GM19023 (cell line): ENCODE data around the gene CNGB1.

ENCODE experiments used
- ATAC-seq: cut with Tn5 transposase; IDR thresholded peaks from one replicate; pipeline ENCODE4 v1.9.1; 2021; ENCODE audit warnings: mild to moderate bottlenecking, moderate library complexity; ENCODE audit not compliant: unreplicated experiment

CNGB1 gene

DNA sequence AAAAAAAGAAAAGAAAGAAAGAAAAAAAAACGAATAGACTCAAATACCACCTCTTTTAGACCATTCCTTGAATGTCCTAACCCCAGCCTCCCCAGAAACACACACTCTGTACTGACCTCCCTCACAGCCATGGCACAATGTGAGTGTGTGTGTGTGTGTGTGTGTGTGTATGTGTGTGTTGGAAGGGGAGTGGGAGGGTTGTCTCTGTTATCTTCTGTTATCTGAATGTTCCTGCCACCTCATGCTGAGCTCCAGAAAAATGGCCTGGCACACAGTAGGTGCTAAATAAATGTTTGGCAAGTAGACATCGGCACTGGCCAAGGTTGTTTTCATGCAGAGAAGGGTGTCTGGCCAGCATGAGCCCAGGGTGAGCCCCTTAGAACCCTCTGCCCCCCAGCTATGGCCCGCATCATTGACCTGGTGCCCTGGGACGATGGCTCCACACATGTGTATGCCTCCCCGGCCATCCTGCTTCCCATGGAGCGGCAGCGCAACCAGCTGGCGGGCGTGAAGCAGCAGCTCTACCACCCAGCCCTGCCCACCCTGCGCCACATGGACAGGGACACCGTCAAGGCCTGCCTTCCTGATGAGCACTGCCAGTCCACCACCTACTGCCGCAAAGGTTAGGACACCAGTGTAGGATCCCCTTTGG, 6.6 kb upstream of the CNGB1 start:
- ATAC-seq = no peak

DNA sequence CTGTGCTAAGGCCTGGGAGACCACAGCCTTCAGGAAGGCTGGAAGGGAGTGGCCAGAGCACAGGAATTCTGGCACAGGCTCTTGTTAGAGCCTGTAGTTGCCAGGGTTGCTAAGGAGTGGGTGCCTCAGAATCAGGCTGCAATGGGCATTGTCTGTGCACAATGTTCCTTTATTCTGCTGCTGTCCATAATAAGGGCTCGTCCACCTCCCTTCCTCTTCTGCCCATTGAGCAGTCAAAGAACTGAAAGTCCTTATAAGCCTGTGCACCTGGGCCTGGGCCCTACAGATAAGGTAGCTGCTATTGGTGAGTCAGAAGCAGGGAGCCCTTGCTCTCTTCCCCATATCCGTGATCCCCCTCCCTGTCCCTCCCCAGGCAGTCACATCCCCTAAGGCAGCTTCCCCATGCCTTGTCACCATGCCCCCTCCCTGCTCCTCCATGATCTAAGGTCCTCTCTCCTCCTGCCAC, 5.4 kb upstream of the CNGB1 start:
- ATAC-seq = no peak

DNA sequence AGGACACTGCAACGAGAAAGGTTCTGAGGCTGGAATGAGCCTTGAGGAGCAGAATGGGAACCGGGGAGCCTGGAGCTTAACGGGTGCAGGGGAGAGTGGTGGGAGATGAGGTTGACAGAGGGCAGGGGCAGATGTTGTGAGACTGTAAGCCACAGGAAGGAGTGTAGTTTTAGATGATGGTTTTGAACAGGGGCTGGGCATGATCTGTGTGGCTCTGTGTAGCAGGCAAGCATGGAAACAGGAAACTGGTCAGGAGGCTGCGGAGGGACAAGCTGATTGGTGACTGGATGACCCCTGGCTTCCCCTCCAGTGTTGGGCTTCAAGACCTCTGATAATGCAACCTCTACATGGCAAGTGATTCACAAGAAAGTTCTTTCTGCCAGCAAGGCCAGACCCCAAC, 1.4 kb upstream of the CNGB1 start:
- ATAC-seq = no peak

DNA sequence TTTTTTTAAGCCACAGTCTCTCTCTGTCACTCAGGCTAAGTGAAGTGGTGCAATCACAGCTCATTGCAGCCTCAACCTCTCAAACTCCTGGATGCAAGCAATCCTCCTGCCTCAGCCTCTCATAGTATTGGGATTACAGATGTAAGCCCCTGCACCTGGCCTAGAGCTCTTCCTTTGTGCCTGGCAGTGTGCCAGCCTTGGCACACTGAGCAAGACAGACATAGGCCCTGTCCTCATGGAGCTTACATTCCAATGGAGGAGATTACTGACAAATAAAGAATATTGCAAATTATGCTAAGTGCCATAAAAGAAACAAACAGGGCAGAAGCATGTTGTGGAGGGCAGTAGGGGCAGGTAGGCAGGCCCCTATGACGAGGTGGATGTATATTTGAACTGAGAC, 920 bp upstream of the CNGB1 start:
- no peak for ATAC-seq

DNA sequence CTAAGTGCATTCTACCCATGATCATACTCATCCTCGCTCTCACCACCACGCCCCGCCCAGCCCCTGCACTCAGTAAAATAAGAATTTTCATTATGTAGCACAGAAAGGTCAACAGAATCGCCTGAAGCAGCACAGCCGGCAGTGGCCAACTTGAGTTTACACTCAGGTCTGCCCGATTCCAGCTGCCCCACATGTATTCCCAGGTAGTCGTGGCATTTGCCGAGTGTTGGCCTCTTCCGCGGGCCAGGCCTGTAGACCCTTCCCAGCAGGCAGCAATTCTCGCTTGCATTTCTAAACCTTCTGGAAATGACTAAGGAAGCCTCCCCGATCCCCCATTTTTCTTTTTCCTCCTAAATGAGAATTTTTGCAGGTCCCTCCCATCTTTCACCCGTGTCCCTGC, 609 bp downstream of the CNGB1 start:
- no peak for ATAC-seq

DNA sequence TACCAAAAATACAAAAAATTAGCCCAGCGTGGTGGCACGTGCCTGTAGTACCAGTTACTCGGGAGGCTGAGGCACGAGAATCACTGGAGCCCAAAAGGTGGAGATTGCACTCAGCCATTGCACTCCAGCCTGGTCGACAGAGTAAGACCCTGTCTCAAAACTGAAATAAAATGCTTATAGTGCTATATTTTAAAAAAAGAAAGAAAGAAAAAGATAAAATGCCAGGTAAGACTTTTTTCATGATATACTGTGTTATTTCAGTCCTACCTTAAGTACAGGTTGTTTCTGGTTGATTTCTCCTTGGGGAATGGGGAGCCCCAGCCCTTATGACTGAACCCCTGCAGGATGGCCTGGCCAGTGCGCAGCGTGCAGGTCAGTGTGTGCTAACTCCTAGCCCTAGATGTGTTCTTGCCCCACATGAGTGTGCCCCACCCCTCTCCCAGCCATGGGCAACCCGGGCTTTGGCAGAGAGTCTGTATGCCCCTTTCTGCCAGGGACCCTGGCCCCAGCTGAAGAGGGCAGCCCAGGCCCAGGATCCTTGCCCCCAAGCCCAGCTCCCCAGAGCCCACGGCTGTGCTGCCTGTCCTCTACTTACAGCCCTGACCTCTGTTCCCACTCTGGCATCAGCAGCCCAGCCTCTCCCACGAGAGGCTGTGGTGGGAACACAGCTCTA, 1.3 kb downstream of the CNGB1 start:
- no peak for ATAC-seq

DNA sequence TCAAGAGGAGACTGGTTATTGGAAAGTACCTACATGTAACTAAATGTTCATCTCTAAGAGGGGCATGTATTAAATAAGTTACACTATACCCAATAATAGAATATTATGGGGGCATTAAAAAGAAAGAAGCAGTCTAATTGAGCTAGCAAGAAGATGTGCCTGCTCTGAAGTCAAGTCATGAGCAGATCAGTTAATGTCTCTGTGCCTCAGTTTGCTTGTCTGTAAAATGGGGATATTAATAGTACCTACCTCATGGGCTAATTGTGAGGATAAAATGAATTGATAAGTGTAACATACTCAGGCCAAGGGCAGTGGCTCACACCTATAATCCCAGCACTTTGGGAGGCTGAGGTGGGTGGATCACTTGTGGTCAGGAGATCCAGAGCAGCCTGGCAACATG, 3.0 kb downstream of the CNGB1 start:
- ATAC-seq = no peak

DNA sequence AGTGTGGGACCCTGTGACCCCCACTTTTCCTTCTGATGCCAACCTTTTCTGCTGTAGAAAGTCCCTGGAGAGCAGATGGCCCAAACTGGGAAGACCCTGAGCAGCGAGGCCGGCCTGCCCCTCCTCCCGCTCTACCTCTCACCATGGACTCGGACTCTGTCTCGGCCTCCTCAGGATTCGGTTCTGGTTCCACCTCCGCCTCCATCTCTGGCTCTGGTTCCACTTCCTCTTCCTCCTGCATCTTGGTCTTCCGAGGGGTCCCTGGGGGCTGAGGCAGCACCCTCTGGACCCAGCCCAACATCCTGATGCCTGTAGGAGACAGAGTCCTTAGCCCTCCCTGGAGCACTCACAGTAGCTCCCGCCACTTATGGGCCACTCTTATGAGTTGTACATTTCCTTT, 3.9 kb downstream of the CNGB1 start:
- ATAC-seq = no peak

DNA sequence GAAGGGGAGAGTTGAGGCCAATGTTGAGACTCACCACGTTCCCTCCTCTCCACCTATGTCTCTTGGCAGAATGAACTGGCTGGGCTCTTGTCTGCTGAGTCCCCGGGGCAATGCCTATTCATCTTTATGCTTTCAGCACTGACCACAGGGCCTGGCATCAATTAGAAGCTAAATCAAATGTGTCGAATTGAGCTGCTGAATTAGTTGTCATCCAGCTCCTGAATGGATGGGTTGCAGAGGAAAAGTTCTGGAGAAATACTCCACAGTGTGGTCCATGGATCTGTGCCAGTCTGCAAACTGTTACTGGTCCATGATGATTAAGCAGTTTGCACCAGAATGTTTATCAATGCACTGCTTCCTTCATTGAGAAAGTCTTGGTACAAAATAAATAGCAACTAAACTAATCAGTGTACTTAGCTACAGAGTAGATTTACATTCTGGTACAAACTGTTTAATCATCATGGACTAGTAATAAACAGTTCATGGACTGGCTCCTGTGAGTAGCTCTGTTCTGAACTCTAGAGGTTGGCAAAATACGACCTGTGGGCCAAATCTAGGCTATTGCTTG, 4.6 kb downstream of the CNGB1 start:
- no peak for ATAC-seq

DNA sequence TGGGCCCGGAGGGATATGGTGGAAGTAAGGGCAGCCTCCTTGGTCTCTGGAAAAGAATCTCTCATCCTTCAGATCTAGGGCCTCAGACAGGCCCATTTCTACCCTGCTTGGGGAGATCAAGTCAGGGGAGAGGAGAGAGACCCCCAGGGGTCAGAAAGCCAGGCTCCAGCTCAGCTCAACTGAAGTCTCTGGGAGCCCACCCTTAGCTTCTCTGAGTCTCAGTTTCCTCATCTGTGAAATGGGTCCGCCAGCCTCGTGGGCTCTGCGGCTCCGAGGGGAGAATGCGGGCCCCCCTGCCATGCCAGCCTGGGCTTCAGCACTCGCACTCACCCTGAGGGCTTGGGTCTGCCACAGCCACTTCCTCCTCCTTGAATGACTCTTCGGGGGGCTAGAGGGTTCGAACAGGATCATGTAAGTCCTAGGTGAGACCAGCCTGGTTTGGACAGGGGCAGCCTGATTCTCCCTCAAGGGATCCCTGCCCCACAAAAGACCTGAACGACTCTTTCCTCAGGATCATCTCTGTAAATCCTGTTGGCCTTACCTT, 6.7 kb downstream of the CNGB1 start:
- no peak for ATAC-seq

DNA sequence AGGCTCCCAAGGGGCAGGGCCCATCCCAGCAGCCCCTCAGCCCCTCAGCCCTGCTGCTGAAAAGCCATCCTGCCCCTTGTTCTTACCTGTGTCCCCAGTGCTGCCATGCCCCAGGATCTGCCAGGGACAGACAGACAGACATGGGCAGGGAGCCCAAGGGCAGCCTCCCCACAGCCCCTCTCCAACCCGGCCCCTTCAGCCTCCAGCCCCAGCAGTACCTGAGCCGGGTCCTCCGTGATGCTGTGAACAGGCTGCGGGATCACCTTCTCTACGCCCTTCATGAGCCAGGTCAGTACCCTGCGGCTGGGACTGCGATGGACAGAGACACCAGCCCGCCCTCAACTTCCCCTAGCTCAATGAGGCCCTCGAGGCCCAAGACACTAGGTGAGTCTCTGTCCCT, 8.2 kb downstream of the CNGB1 start:
- no peak for ATAC-seq

DNA sequence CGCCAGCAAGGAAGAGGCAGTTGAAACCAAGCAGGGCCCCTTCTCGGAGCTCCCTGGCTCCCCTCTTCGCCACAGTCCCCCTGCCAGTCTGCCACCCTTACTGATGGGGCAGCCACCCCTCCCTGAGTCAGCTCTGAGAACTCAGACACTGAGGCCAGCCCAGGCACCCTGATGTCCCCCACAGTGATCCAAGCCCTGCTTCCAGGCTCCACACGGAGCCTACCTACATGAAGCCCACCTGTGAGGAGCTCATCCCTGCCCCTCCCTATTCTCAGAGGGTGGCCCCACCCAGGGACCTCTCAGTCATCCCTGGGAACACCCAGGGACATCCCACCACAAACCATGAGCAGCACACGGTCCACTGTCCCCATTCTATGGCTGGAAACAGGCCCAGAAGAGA, 8.9 kb downstream of the CNGB1 start:
- no peak for ATAC-seq

DNA sequence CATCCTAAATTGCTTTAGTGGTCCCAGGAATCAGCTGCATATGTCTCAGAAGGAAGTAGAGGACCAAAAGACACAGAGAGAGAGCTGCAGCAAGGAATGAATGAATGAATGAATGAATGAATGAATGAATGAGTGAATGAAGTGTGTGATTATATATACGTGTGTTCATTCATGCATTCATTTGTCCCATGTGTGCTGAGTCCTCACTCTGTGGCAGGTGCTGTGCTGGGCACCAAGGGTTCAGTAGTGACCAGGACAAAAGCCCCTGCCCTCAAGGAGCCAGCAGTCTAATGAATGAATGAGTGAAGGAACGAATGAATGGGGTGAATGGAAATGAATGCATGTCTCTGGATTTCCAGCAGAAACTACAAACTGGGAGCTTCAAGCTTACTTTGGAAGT, 9.4 kb downstream of the CNGB1 start:
- ATAC-seq = no peak

DNA sequence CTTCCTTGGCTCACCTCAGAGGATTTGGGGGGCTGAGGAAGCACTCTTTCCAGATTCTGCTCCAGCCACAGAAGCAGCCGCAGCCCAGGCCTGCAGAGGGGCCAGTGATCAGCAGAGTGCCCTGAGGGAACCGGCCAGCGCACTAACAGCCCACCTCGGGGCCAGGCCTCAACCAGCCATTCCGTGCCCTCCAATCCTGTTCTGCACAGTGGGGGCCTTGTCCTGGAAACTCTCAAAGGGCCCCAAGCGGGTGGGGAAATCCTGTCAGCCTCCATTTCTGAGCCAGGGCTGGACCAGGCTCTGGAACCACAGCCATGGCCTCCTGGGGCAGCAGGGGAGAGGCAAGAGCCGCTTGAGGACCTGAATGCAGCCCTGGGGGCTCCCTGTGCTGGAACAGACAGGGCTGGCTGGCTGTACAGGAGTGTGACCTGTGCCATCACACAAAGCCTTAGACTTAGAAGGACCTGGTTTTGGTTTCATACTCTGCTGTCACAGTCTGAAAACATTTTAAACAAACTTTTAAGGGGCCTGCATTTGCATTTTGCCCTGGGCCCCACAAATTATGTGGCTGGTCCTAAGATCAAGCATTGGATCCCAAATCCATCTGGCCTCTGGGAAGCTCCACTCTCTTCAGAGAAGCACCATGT, 10.0 kb downstream of the CNGB1 start:
- no peak for ATAC-seq

DNA sequence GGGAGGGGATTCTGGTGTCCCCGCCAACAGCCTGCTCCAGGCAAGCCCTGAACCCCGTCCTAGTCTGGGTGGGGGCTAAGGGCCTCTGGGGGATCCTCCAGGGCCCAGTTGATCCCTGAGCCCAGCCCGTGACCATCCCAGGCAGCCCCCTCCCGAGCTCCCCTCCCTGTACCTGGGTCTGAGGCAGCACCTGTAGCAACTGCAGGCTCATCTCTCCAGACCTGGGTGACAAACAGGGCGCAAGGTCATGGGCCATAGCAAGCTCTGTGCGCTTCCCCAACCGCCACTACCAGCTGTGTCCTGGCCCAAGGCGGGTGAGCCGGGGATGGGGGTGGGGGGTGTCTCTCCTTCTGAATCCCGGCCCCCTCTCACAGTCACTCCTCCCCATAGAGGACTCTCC, 10.6 kb downstream of the CNGB1 start:
- ATAC-seq = no peak

DNA sequence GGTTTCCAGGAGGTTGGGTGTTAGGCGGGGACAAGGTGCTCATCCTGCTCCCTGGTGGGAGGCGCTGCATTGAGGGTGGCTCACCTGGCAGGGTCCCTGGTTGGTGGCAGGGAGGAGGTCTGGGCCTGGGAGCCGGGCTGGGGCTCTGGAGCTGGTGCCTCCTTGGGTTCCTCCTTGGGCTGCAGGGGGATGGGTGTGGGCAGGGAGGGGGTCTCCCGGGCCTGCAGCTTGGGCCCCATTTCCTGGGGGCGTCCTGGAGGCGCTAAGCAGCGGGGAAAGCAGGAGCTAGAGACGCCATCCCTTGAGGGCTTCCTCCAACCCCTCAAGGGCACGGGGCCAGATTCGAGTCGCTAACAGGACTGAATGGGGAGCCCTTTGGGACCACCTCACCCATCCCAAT, 11.1 kb downstream of the CNGB1 start:
- no peak for ATAC-seq

DNA sequence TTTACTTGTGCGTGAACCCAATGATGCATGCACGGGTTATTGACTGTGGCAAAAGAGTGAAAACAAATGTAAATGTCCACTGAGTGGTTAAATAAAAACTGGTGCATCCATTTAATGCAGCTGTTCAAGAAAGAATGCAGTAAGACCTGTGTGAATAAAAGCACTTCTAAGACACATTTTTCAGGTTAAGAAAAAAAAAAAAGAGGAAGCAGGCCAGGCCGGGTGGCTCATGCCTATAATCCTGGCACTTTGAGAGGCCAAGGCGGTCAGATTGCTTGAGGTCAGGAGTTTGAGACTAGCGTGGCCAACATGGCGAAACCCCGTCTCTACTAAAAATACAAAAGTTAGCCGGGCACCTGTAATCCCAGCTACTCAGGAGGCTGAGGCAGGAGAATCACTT, 11.8 kb downstream of the CNGB1 start:
- ATAC-seq = no peak

DNA sequence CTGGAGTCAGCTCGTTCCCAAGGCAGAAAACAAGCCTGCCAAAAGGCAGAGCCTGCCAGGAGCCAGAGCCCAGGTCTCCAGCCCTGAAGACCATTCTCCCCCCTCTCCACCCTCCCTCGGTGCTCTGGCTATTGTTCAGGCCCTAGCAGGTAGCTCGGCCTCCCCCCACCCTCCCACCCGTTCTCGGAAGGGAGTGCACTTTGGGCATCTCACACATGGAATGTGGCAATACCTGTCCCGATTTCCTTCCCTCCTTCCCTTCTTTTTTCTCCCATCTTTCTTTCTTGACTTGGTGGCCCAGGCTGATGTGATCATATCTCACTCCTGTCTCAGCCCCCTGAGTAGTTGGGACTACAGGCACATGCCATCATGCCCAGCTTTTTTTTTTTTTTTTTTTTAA, 12.4 kb downstream of the CNGB1 start:
- ATAC-seq = no peak

DNA sequence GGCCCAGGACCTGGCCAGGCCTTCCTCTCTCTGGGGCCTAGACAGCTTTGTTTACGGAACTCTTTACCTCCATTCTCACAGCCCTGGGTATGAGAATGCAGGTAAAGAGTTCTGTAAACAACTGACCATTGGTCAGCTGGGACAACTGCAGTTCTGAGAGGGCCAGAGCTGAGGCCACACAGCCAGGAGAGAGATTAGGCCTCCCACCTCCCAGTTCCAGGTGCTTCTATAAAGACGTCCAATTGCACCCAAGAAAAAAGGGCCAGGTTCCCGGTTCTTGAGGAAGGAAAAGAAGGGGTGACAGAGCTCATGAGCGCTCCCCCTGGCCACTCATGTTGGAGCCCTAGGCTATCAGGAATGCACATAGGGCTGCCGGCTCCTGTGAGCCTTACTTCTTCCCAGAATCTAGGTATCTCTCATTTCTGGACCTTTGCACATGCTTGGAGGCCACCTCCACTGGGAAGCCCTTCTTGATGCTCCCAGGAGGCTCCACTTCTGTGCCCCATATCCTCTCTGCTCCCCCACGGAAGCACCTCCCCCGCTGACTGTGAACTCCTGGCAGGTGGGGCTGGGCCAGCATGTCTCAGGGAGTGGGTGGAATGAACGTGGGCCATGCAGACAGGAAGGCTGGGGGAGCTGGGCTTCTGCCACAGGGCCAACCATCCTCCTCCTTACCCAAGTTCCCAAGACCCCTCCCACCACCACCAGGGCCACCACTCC, 13.1 kb downstream of the CNGB1 start:
- ATAC-seq = no peak

DNA sequence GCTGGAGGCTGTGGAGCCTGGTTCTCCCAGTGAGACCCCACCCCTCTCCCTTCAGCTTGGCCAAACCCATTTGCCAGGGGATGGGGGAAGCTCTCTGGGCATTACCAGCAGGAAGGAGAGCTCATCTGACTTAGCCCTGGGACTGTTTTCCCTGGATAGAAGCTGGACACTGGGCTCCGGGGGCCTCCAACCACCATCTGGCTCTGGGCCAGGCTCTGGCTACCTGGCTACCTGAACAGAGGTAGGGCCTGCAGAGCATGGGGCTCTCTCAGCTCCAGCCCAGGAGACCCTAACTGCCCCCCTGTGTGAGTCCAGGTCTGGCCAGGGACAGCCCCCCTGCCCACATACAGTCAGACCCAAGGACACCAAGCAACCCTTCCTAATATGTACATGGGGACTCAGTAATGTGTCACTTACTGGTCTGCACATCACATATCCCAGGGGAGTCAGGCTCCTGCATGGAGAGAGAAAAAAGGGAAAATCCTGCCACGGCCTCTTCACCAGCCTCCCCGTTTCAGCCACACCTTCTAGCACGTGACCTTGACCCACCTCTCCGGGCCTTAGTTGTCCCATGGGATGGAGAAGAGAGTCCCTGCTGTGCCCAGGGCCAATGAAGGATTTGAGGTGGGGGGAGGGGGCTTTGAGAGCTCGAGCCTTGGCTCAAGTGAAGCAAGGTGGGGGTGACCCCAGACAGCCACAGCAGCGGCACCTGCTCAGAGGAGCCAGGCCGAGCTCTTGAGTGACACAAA, 13.8 kb downstream of the CNGB1 start:
- ATAC-seq = no peak
